ENCODE data around the gene COL19A1.

The COL19A1 gene

DNA sequence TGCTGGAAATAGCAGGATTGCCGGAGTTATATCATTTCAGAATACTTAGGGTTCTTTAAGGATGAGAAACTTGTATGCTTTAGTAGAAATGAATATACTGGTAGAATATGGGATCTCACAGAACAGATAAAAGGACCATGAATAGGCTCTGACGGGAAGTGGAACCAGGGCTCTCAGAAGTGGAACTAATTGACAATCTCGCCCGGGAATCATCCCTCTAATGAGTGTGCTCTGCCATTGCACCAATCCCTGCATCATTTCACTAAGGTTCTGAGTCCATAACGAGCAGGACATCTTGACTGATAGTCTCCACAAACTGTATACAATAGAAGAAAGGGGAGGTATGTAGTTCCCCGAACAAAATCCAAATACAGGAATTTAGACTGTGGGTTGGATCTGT lies 286.4 kb downstream of the COL19A1 start:
- H3K27ac ChIP-seq, result no peak overlapping the region
- no peak for DNase-seq (ENCODE audit: low read depth, low spot score)
- no peak overlapping the region for H3K4me3 ChIP-seq
- H3K9me3 ChIP-seq (ENCODE audit: low read depth, low read length), result no peaks in the 10 kb centered on the region
- H3K36me3 ChIP-seq (ENCODE audit: insufficient read depth, low read length), result no peaks in the 10 kb centered on the region
- no peak overlapping the region for H3K9ac ChIP-seq (ENCODE audit: insufficient read length)
- no peak for TF ChIP-seq POLR2AphosphoS5 (IDR thresholded peaks at IDR 0.05; ENCODE audit: borderline replicate concordance, low read depth, low read length)
- TF ChIP-seq FOXP2 (optimal IDR thresholded peaks at IDR 0.05; ENCODE audit: control extremely low read depth, extremely low read length, insufficient read depth), result no peak
- no peak for TF ChIP-seq EZH2 (IDR thresholded peaks at IDR 0.05)

DNA sequence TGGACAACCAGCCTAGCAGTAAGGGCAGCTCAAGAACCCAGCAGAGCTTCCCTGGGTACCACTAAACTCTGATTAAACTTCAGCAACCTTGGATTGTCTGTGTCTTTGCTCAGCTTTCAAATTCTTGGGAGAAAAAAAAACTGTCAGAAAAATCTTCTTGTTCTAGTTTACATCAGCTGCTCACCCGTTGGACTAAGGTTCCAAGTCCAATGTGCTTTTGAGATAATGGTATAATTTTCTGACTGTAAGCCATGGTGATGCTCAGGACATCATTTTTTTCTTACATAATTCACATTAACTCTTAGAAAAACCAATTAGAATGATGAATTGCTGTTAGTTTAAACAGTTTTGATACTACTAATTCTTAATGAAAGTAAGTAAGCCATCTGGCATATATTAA lies 290.7 kb downstream of the COL19A1 start:
- Histone ChIP-seq H3K36me3 (ENCODE audit: insufficient read depth, low read length) (no peaks in the 10 kb centered on the region), H3K27ac (no peak overlapping the region), H3K4me3 (no peak overlapping the region), H3K9ac (ENCODE audit: insufficient read length) (no peak overlapping the region), H3K9me3 (ENCODE audit: low read depth, low read length) (no peaks in the 10 kb centered on the region)
- TF ChIP-seq FOXP2 (optimal IDR thresholded peaks at IDR 0.05; ENCODE audit: control extremely low read depth, extremely low read length, insufficient read depth) (no peak), POLR2AphosphoS5 (IDR thresholded peaks at IDR 0.05; ENCODE audit: borderline replicate concordance, low read depth, low read length) (no peak), EZH2 (IDR thresholded peaks at IDR 0.05) (no peak)
- DNase-seq (ENCODE audit: low read depth, low spot score), result no peak

- no peaks in the 10 kb centered on the region for H3K36me3 ChIP-seq (ENCODE audit: insufficient read depth, low read length)
Observed at GRCh38 chr6:70160276-70160675, 293.9 kb downstream of the COL19A1 start.

DNA sequence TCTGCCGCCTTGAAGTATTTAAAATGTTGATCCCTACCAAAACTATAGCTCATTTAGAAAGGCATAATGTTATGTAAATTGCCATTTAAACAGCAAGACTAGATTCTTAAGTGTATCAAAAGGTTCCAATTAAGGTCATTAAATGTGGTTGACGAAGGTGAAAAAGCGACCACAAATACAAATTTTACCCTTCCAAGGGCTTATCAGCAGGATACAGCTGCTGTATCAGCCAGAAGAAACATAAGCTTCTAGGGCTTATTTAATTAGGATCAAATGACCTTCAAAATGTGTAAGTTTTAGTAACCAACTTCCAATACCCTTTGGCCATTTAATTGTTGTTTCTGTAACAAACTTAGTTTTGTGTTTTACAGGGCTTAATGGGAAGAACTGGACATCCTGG lies 296.6 kb downstream of the COL19A1 start:
- H3K27ac ChIP-seq, result peak overlapping the region; percentile 28; the same call in 1 of the 2 replicates
- DNase-seq (ENCODE audit: low read depth, low spot score), result no peak

More at GRCh38 chr6:70160276-70160675, 293.9 kb downstream of the COL19A1 start:
- Histone ChIP-seq H3K27ac (peak overlapping the region; percentile 18; the same call in 1 of the 2 replicates), H3K4me3 (no peak overlapping the region), H3K9me3 (ENCODE audit: low read depth, low read length) (no peaks in the 10 kb centered on the region), H3K9ac (ENCODE audit: insufficient read length) (no peak overlapping the region)
- no peak for DNase-seq (ENCODE audit: low read depth, low spot score)
- TF ChIP-seq FOXP2 (optimal IDR thresholded peaks at IDR 0.05; ENCODE audit: control extremely low read depth, extremely low read length, insufficient read depth) (no peak), EZH2 (IDR thresholded peaks at IDR 0.05) (no peak), POLR2AphosphoS5 (IDR thresholded peaks at IDR 0.05; ENCODE audit: borderline replicate concordance, low read depth, low read length) (no peak)

DNA sequence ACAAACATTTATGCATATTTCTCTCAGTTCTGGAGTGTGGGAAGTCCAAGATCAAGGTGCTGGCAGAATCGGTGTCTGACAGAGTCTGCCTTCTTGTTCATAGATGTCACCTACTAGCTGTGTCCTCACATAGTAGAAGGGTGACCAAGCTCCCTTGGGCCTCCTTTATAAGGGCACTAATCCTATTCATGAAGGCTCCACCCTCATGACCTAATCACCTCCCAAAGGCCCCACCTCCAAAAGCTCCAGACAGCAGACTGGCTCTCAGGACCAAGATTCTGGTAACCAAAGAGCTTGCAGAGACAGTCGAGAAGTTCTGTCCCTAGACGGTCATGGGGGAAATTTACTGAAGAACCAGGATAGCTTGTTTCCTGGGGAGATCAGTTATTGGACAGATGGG lies 297.4 kb downstream of the COL19A1 start:
- no peak overlapping the region for H3K4me3 ChIP-seq
- no peak for DNase-seq (ENCODE audit: low read depth, low spot score)
- H3K9me3 ChIP-seq (ENCODE audit: low read depth, low read length), result no peaks in the 10 kb centered on the region
- TF ChIP-seq EZH2 (IDR thresholded peaks at IDR 0.05) (no peak), POLR2AphosphoS5 (IDR thresholded peaks at IDR 0.05; ENCODE audit: borderline replicate concordance, low read depth, low read length) (no peak), FOXP2 (optimal IDR thresholded peaks at IDR 0.05; ENCODE audit: control extremely low read depth, extremely low read length, insufficient read depth) (no peak)
- H3K9ac ChIP-seq (ENCODE audit: insufficient read length), result no peak overlapping the region
- no peaks in the 10 kb centered on the region for H3K36me3 ChIP-seq (ENCODE audit: insufficient read depth, low read length)
- H3K27ac ChIP-seq, result peak overlapping the region; percentile 92

More for the DNA sequence above, 296.6 kb downstream of the COL19A1 start:
- peak; percentile 18; the same call in 1 of the 2 replicates for TF ChIP-seq POLR2AphosphoS5 (IDR thresholded peaks at IDR 0.05; ENCODE audit: borderline replicate concordance, low read depth, low read length)
- TF ChIP-seq EZH2 (IDR thresholded peaks at IDR 0.05), result no peak
- TF ChIP-seq FOXP2 (optimal IDR thresholded peaks at IDR 0.05; ENCODE audit: control extremely low read depth, extremely low read length, insufficient read depth), result no peak
- no peaks in the 10 kb centered on the region for H3K9me3 ChIP-seq (ENCODE audit: low read depth, low read length)
- no peaks in the 10 kb centered on the region for H3K36me3 ChIP-seq (ENCODE audit: insufficient read depth, low read length)
- no peak overlapping the region for H3K4me3 ChIP-seq
- no peak overlapping the region for H3K9ac ChIP-seq (ENCODE audit: insufficient read length)

GRCh38 chr6:70164556-70164955 lies 298.2 kb downstream of the COL19A1 start:
- TF ChIP-seq POLR2AphosphoS5 (IDR thresholded peaks at IDR 0.05; ENCODE audit: borderline replicate concordance, low read depth, low read length), result no peak
- no peak for TF ChIP-seq EZH2 (IDR thresholded peaks at IDR 0.05)
- TF ChIP-seq FOXP2 (optimal IDR thresholded peaks at IDR 0.05; ENCODE audit: control extremely low read depth, extremely low read length, insufficient read depth), result no peak
- Histone ChIP-seq H3K36me3 (ENCODE audit: insufficient read depth, low read length) (no peaks in the 10 kb centered on the region), H3K4me3 (peak overlapping the region; percentile 51), H3K9ac (ENCODE audit: insufficient read length) (peak overlapping the region; percentile 54), H3K9me3 (ENCODE audit: low read depth, low read length) (no peaks in the 10 kb centered on the region), H3K27ac (peak overlapping the region; percentile 92)
- no peak for DNase-seq (ENCODE audit: low read depth, low spot score)

GRCh38 chr6:70166088-70166958 lies 300.0 kb downstream of the COL19A1 start:
- Histone ChIP-seq H3K36me3 (ENCODE audit: insufficient read depth, low read length) (no peaks in the 10 kb centered on the region), H3K9ac (ENCODE audit: insufficient read length) (peak overlapping the region; percentile 48), H3K9me3 (ENCODE audit: low read depth, low read length) (no peaks in the 10 kb centered on the region), H3K27ac (peak overlapping the region; percentile 92; the same call in 1 of the 2 replicates), H3K4me3 (peak overlapping the region; percentile 73)
- TF ChIP-seq EZH2 (IDR thresholded peaks at IDR 0.05) (no peak), POLR2AphosphoS5 (IDR thresholded peaks at IDR 0.05; ENCODE audit: borderline replicate concordance, low read depth, low read length) (no peak; the same call in 1 of the 2 replicates), FOXP2 (optimal IDR thresholded peaks at IDR 0.05; ENCODE audit: control extremely low read depth, extremely low read length, insufficient read depth) (no peak)
- DNase-seq (ENCODE audit: low read depth, low spot score), result no peak

GRCh38 chr6:70168681-70169377 lies 302.5 kb downstream of the COL19A1 start:
- TF ChIP-seq FOXP2 (optimal IDR thresholded peaks at IDR 0.05; ENCODE audit: control extremely low read depth, extremely low read length, insufficient read depth) (no peak), POLR2AphosphoS5 (IDR thresholded peaks at IDR 0.05; ENCODE audit: borderline replicate concordance, low read depth, low read length) (no peak), EZH2 (IDR thresholded peaks at IDR 0.05) (no peak)
- no peaks in the 10 kb centered on the region for H3K9me3 ChIP-seq (ENCODE audit: low read depth, low read length)
- H3K9ac ChIP-seq (ENCODE audit: insufficient read length), result no peak overlapping the region
- no peak overlapping the region for H3K4me3 ChIP-seq
- DNase-seq (ENCODE audit: low read depth, low spot score), result no peak
- H3K27ac ChIP-seq, result no peak overlapping the region
- H3K36me3 ChIP-seq (ENCODE audit: insufficient read depth, low read length), result no peaks in the 10 kb centered on the region
